HG03103 (cell line): ENCODE results near the gene C2CD4C.
"Not testable (repeated sequence)": the region's sequence is repeated elsewhere in the genome, so short reads cannot be mapped to it uniquely, and the experiment has no call there.

Experiments
- ATAC-seq: cut with Tn5 transposase; IDR thresholded peaks from one replicate; pipeline ENCODE4 v1.9.1; 2021; ENCODE audit warnings: low read depth; ENCODE audit not compliant: unreplicated experiment

The C2CD4C gene

DNA sequence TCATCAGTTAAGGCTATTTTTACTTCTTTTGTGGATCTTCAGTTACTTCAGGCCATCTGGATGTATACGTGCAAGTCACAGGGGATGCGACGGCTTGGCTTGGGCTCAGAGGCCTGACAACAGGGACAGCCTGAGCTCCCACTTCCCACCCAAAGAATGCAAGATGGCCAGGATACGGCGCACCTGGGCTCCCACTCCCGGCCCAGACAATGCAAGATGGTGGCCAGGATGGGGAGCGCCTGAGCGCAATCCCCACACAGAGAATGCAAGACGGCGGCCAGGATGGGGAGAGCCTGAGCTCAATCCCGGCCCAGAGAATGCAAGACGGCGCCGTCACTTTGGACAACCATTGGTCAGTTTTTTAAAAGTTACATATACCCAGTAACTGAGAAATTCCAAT, 39.1 kb downstream of the C2CD4C start:
- ATAC-seq, result no peak

DNA sequence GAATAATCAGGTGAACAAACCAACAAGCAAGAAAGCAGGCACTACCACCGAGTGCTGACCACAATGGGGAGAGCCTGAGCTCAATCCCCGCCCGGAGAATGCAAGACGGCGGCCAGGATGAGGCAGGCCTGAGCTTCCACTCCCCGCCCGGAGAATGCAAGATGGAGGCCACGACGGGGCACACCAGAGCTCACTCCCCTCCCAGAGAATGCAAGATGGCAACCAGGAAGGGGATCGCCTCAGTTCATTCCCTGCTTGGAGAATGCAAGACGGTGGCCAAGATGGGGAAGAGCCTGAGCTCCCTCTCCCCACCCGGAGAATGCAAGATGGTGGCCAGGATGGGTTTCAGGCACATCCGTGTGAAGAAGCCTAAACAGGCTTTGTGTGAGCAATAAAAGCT, 39.7 kb downstream of the C2CD4C start:
- no peak for ATAC-seq

DNA sequence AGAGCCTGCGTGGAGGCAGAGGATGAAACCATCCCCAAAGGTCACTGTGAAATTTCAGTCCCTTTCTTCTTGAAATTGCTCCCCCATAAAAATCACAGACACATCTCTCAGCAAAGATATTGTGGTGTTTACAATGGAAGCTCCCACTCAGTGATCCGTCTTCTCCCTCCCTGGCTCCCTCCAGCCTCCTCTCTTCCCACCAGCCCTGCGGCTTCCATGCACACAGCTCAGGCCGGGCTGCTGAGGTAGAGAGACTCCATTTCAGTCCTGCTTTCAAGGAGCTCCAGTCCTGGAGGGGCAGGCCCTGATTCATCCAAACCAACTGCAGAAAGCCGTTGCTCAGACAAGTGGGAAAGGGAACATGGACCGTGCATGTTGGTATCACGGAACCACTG, 40.3 kb downstream of the C2CD4C start:
- ATAC-seq, result no peak

DNA sequence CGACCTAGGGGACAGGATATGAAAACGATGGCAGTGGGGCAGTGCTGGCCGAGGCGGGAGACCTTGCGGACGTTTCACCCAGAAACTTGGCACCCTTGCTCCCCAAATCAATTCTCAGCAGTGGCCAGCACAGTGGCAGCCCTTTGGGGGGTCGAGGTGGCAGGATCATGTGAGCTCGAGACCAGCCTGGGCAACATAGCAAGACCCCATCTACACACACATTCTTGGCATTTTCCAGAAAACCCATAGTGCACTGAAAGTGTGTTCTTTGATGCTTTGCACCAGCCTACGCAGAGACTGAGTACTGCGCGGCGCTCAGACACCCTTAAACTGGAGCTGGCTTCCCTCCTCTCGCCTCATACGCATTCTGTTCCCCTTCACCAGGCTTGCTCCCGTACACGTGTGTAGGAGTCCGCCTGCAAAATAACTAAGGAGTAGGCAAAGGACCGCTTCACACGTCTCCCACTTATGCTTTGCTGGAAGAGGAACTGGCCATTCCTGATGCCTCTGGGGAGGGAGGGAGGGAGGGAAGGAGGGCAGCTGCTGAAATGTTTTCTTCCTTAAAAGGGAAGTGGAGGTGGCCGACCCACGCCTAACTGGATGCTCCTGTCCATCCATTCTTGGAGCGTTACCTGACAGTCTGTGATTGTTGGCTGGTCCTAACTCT, 40.9 kb downstream of the C2CD4C start:
- no peak for ATAC-seq

DNA sequence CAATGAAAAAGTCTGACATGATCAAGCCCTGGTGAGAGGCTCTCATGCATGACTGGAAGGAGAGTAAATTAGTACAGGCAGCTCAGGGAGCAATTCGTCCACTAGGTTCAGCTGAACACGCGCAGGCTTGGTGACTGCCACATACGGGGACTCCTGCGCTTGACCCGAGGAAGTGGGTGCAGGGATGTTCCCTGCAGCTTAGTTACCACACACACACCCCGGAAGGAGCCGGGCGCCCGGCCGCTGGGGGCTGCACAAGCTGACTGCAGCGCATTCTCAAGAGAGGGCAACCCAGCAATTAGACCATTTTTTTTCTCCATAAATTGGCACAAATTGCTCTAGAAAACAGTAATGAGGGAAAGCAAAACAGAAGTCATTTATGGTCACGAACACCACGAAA, 41.4 kb downstream of the C2CD4C start:
- ATAC-seq, result no peak

DNA sequence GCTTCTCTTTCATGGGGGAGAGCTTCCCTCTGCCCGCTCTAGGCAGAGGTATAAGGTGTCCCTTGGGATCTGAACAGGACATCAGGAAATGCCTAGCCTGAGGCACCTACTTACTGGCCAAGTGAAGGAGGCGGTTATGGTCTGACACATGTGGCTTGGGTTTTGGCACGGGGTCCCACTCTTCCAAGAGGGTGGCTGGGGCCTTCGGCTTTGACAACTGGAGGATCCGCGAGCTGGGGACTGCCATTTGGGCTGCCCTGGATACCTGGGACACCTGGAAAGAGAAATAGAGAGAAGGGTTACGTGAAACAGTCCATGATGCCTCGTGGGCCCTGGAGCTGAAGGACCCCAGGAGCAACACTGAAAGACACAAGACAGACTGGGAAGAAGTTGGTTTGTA, 42.0 kb downstream of the C2CD4C start:
- ATAC-seq, result no peak

DNA sequence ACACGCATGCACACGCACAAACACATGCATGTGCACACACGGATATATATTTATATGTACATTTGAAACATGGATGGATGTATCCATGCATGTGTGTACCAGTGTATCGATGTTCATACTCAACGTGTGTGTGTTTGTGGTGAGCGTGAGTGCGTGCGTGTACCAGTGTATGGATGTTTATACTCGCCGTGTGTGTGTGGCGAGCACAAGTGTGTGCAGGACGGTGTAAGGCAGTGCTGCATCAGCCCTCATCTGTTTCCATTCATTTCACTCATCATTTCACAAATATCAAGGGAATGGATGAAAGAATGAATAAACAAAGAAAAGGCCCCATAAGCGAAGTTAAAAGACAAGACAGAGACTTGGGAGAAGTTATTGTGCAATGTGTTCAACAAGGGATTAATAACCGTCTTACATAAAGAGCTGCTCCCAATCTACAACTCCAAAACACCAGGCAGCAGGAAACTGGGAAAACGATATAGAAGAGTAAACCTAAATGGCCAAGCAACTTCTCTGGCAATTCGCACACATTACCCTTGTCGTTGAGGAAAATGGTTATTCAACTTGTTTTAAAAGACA, 42.7 kb downstream of the C2CD4C start:
- no peak for ATAC-seq

DNA sequence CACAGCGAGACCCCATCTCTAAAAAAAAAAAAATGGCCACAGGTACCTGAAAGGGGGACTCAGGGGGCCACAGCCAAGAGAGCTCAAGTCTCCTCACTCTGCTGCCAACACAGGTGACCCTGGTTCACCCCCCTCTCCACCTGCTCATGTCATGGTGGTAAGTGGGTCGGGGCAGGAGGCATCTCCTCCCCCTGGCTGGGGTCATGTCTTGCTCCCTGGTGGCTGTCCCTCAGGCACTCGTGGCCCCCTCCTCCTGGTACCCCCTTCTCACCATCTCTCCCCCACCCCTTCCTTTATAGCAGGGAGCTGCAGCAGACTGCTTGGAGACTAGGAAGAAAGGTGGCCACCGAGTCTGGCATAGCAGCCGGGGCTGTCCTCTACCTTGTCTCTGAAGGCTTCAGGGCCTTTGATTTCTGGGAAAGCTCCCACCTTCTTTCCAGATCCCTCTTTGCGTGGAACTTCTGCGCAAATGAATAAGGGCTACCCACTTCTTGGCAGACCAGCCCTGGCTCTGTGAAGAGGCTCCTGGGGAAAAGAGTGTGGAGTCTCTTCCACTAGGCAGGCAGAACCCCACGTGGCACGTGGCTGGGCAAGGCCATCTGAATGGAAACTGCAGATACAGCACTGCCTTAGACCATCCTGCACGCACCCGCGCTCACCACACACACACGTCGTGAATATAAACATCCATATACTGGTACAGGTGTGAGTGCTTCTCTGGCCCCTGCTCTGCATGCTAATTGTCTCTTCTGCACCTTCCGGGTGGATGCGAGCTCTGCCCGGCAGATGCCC, 44.3 kb downstream of the C2CD4C start:
- no peak for ATAC-seq

DNA sequence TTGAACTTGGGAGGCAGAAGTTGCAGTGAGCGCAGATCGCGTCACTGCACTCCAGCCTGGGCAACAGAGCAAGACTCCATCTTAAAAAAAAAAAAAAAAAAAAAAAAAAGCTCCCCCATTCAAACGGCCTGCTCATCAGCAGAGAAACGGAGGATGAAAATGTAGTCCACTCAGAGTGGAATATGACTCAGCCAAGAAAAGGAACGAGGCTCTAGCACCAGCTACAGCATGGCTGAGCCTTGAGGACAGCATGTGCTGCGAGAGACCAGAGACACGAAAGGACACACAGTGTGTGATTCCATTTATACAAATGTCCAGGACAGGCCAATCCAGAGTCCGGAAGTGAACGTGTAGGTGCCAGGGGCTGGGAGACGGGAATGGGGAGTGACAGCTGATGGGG, 46.3 kb downstream of the C2CD4C start:
- no peak for ATAC-seq

DNA sequence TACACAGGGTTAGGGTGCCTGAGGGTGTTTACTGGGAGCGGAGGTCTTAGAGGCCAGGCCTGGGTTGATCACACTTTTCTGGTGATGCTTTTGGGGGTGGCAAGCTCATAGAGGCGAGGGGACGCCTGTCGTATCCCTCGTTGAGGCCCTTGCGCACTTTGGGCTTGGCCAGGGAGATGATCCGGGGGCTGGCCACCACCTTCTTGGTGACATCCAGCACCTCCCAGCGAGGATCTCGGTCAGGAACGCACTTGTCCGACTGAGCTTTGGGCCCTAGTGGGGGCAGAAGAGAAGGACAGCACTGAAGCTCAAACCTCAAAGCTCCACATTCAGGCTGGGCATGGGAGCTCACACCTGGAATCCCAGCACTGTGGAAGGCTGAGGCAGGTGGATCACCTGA, 46.8 kb downstream of the C2CD4C start:
- ATAC-seq, result no peak

DNA sequence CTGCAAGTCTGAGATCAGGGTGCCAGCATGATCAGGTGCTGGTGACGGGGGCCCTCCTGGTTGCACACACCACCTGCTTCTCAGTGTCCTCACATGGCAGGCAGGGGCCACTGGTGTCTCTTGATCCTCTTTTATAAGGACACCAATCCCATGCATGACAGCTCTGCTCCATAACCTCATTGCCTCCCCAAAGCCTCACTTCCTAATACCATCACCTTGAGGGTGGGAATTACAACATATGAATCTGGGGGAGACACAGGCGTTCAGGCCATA, 49.4 kb downstream of the C2CD4C start:
- no peak for ATAC-seq

DNA sequence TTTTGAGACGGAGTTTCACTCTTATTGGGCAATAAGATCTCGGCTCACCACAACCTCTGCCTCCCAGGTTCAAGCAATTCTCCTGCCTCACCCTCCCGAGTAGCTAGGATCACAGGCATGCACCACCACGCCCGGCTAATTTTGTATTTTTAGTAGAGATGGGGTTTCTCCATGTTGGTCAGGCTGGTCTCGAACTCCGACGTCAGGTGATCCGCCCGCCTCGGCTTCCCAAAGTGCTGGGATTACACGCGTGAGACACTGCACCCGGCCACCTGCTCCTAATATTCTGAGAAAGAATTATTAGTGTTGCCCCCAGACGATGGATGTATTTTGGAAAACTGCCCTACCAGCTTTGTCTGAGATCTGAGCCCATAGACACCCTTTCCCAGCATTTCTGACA, 53.4 kb downstream of the C2CD4C start:
- not testable (repeated sequence) for ATAC-seq
